K562 treated with DMSO at 1 percent for 12 hours (cell line): ENCODE measurements around the gene WDR89. TPM values are rescaled to one million over a fixed set of nuclear protein-coding genes. Genes with fewer than 3 reads are reported as not detected.

Experiments
- total RNA-seq: library from RNA; unstranded; fragments of 300-600 nt; gene quantifications from 2 replicates; pipeline ENCODE4 v1.2.3, GENCODE V29; 2022; ENCODE audit not compliant: insufficient read depth

Gene WDR89, protein sequence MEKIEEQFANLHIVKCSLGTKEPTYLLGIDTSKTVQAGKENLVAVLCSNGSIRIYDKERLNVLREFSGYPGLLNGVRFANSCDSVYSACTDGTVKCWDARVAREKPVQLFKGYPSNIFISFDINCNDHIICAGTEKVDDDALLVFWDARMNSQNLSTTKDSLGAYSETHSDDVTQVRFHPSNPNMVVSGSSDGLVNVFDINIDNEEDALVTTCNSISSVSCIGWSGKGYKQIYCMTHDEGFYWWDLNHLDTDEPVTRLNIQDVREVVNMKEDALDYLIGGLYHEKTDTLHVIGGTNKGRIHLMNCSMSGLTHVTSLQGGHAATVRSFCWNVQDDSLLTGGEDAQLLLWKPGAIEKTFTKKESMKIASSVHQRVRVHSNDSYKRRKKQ
- total RNA-seq = 2.6 and 4.4 TPM in 2 replicates

GRCh38 chr14:63641473-63642228 lies at the start of gene WDR89:
Gene WDR89, minus strand, starts transcription at chr14:63641871. Its CDS starts 41,929 bp downstream, at chr14:63599942.

Other genes starting within 250 kb of the WDR89 start
- gene PPP2R5E, start 98.5 kb downstream of the WDR89 start, total RNA-seq = 3.9 and 20.5 TPM in 2 replicates
- 5.5 and 14.2 TPM in 2 replicates for gene SGPP1, start 86.2 kb upstream of the WDR89 start, total RNA-seq
- gene SYNE2, start 211.1 kb upstream of the WDR89 start, total RNA-seq = 0.54 TPM in 1 of 2 replicates, not detected in the other